Measurements from ENCODE around the gene LRRFIP1. TPM values are rescaled to one million over a fixed set of nuclear protein-coding genes. Genes with fewer than 3 reads are reported as not detected.

Gene LRRFIP1
- polyA plus RNA-seq, 1 of the 3 experiments (the other 2 are of a cell fraction): 47.3 TPM

- peaks cover 69% of the 10 kb centered on the region for H3K79me2 ChIP-seq (ENCODE audit: insufficient read depth)
- no peaks in the 10 kb centered on the region for H4K20me1 ChIP-seq (ENCODE audit: insufficient read depth)
- WGBS (ENCODE audit: low lambda C conversion rate): 94% methylated on average over 14 of the region's 14 CpGs
- no peak overlapping the region for H3K4me3 ChIP-seq (ENCODE audit: low read depth in 2 of 2, low read length in 1 of 2)
- no peaks in the 10 kb centered on the region; the same call in 1 of the 2 replicates for H3K27me3 ChIP-seq (ENCODE audit: insufficient read depth)
- H3K9me3 ChIP-seq: no peaks in the 10 kb centered on the region
- H3F3A ChIP-seq (replicated peaks; ENCODE audit: insufficient read depth): peaks cover 3% of the 10 kb centered on the region
- CTCF ChIA-PET: interaction anchor here (0.7 to 0.8 kb wide), 2 partner anchors 11 to 72 kb away, joined by 3 to 4 read pairs; no protein-coding TSS in a partner anchor
- no peak overlapping the region for H3K27ac ChIP-seq (ENCODE audit: low read depth in 2 of 2, low read length in 1 of 2)
- no peaks in the 10 kb centered on the region for H3K9me2 ChIP-seq
- no peak overlapping the region for H3K9ac ChIP-seq
- DNase-seq: no peak
- H3K4me2 ChIP-seq: no peak overlapping the region
- TF ChIP-seq NFIC (IDR thresholded peaks at IDR 0.05; ENCODE audit: borderline replicate concordance) (no peak), USF1 (IDR thresholded peaks at IDR 0.05; ENCODE audit: borderline replicate concordance, low read depth) (no peak), NRF1 (IDR thresholded peaks at IDR 0.05; ENCODE audit: low read depth, low read length) (no peak)
- peaks cover 14 to 24% of the 10 kb centered on the region in 2 experiments for H3K36me3 ChIP-seq (replicated peaks in 1 of 2; ENCODE audit: control insufficient read depth in 1 of 2, insufficient read depth in 2 of 2, low read length in 1 of 2)
- H2AFZ ChIP-seq (ENCODE audit: low read depth): no peak overlapping the region
- POLR2A ChIA-PET: no interaction called here
- no peaks in the 10 kb centered on the region; a peak in 1 of 4 replicates for H3K4me1 ChIP-seq (ENCODE audit: control insufficient read depth in 1 of 2, insufficient read depth in 2 of 2, low read depth in 1 of 2, low read length in 1 of 2)
Observed at GRCh38 chr2:237643582-237644380, 16.4 kb downstream of the LRRFIP1 start.

GRCh38 chr2:237644381-237644703, 17.0 kb downstream of the LRRFIP1 start:
- Histone ChIP-seq H4K20me1 (ENCODE audit: insufficient read depth) (no peaks in the 10 kb centered on the region), H3F3A (replicated peaks; ENCODE audit: insufficient read depth) (peaks cover 3% of the 10 kb centered on the region), H3K4me1 (ENCODE audit: control insufficient read depth in 1 of 2, insufficient read depth in 2 of 2, low read depth in 1 of 2, low read length in 1 of 2) (no peaks in the 10 kb centered on the region; a peak in 1 of 4 replicates), H3K4me2 (no peak overlapping the region), H3K79me2 (ENCODE audit: insufficient read depth) (peaks cover 64% of the 10 kb centered on the region), H3K9me3 (no peaks in the 10 kb centered on the region), H3K9me2 (no peaks in the 10 kb centered on the region), H3K4me3 (ENCODE audit: low read depth in 2 of 2, low read length in 1 of 2) (no peak overlapping the region), H2AFZ (ENCODE audit: low read depth) (no peak overlapping the region), H3K27ac (ENCODE audit: low read depth in 2 of 2, low read length in 1 of 2) (no peak overlapping the region), H3K27me3 (ENCODE audit: insufficient read depth) (no peaks in the 10 kb centered on the region; the same call in 1 of the 2 replicates), H3K9ac (no peak overlapping the region), H3K36me3 (replicated peaks in 1 of 2; ENCODE audit: control insufficient read depth in 1 of 2, insufficient read depth in 2 of 2, low read length in 1 of 2) (peaks cover 14 to 24% of the 10 kb centered on the region in 2 experiments)
- ChIA-PET POLR2A (no interaction called here), CTCF (interaction anchor here (0.8 kb wide), 2 partner anchors 72 to 101 kb away, joined by 3 to 4 read pairs; no protein-coding TSS in a partner anchor)
- TF ChIP-seq USF1 (IDR thresholded peaks at IDR 0.05; ENCODE audit: borderline replicate concordance, low read depth) (no peak), IRF3 (IDR thresholded peaks at IDR 0.05; ENCODE audit: low read depth, low read length) (no peak), ELF1 (IDR thresholded peaks at IDR 0.05) (no peak), EP300 (IDR thresholded peaks at IDR 0.05; ENCODE audit: borderline replicate concordance in 1 of 2, low read depth in 1 of 2, low read length in 1 of 2) (no peak), RCOR1 (IDR thresholded peaks at IDR 0.05; ENCODE audit: low read length) (no peak), RFX5 (IDR thresholded peaks at IDR 0.05; ENCODE audit: low read length) (no peak), RXRA (IDR thresholded peaks at IDR 0.05; ENCODE audit: borderline replicate concordance, low read depth) (no peak), FOXM1 (IDR thresholded peaks at IDR 0.05; ENCODE audit: low read depth) (no peak), NRF1 (IDR thresholded peaks at IDR 0.05; ENCODE audit: low read depth, low read length) (no peak), REST (IDR thresholded peaks at IDR 0.05; ENCODE audit: low read depth, low read length) (no peak), YY1 (IDR thresholded peaks at IDR 0.05; ENCODE audit: low read depth) (no peak), PBX3 (IDR thresholded peaks at IDR 0.05) (no peak)
- no peak for DNase-seq
- WGBS (ENCODE audit: low lambda C conversion rate): 98% methylated on average over 4 of the region's 5 CpGs

Data from SK-N-SH (cell line).